GM19468 (cell line): ENCODE results near the gene HMGN4.
A peak's percentile ranks its signal among the peaks of the same experiment; 100 is the strongest.
"Not testable (repeated sequence)": the region's sequence is repeated elsewhere in the genome, so short reads cannot be mapped to it uniquely, and the experiment has no call there.

Experiments used
- ATAC-seq: cut with Tn5 transposase; IDR thresholded peaks from one replicate; pipeline ENCODE4 v1.9.1; 2021; ENCODE audit warnings: mild to moderate bottlenecking, moderate library complexity, moderate number of reproducible peaks; ENCODE audit not compliant: unreplicated experiment; ENCODE audit errors: extremely low read depth

Gene HMGN4

DNA sequence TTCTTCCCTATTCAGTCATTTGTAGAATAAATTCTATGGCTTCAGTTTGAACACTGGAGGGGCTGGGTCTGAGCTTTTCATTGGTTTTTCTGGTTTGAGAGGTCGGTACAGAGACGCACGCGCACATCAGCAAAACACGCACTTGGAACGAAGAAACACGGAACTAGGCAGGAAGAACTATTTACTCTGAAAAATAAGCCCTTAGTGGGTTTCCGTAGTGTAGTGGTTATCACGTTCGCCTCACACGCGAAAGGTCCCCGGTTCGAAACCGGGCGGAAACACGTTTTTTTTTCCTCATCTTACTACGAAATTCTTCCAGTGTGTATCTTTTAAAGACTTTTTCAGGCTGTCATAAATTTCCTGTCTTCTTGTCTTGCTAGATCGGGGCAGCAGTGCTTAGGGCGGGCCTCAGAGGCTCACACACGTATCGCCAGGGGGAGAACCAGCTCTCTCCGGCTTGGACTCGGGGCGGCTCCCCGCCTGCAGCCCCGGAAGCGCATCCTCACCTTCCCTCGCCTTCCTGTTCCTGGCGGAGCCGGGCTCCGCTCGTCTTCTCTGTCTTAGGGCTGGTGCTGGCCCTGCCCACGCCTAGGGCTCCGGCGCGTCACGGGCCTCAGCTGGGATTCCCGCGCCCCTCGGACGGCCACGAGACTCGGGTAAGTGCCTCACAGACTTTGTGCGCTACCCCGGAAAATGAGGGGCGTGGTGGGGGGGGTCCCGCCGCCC, at the start of gene HMGN4:
Gene HMGN4, plus strand, starts transcription at position 521 of the 726 bp plus-strand sequence. CDS start 6,841 bp downstream, outside the sequence.
- peak; percentile 25 for ATAC-seq

DNA sequence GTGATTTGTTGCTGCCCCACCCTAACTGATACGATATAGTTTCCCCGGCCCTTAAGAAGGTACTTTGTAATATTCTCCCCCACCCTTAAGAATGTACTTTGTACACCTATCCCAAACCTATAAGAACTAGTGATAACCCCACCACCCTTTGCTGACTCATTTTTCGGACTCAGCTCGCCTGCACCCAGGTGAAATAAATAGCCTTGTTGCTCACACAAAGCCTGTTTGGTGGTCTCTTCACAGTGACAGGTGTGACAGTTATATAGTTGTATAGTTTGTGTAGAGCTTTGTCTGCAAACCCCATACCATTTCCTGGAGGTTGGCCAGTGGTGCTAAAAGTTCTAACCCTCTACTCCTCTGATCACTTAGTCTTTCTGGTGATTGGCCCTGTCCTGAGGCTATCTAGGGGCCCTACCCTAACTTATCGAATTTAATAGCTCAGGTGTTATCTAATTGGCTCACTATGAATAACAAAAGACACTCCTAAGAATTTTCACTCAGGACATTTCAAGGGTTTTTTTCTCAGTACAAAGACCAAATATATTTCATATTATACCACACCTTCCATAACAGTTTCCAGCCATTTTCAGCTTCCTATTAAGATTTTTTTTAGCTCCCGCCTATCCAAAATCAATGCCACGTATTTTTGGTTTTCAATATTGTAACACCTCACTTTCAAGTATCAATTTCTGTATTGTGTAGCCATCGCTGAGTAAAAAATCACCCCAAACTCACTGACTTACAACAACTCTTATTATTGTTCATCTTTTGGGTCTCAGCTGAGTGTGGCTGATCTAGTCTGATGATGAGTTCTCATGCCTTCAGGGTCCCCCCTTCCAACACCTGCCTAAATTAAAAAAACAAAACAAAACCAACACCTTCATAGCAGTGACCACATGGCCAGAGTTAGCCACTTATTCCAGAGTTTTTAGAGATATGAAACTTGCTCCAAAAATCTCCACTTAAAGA, 47.9 kb upstream of the HMGN4 start:
- ATAC-seq, result no peak

GRCh38 chr6:26491604-26492003, 46.6 kb upstream of the HMGN4 start:
- ATAC-seq, result no peak

- no peak for ATAC-seq
These were observed 44.9 kb upstream of the HMGN4 start for GRCh38 chr6:26493258-26493657.

DNA sequence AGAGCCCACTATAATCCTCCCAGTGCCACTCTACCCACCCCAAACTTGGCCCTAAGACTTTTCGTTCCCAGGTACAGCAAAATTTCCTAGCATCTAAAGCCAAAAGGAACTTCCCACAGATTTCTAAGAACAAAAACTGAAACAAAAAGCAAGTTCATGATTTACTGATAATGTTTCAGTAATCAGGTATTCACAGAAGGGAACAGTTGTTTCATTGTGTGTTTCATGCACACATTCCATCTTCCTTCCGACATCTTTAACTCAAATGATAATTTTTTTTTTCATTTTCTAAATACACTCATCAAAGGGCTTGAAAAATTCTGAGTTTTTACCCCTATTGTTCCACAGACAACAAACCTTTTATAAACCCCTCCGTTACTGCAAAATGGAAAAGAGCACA, 44.0 kb upstream of the HMGN4 start:
- no peak for ATAC-seq

GRCh38 chr6:26495281-26495680, 42.9 kb upstream of the HMGN4 start:
- ATAC-seq, result no peak

DNA sequence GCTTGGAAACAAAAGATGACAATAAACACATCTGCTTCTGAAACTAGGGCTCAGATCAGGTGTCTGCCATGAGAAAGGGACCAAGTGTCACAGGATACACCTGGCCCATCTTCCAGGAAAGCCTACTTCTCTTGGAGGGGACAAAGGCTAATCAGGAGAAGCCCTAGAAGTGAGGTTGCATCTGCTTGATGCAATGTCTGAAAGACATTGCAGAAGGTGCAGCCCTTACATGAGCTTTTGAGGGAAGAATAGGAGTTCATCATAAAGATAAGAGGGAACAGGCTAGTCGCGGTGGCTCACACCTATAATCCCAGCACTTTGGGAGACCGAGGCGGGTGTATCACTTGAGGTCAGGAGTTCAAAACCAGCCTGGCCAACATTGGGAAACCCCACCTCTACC, 40.6 kb upstream of the HMGN4 start:
- no peak for ATAC-seq

- no peak for ATAC-seq
These were observed 38.1 kb upstream of the HMGN4 start, which contains the start of gene BTN1A1 for GRCh38 chr6:26500102-26500501. TSS of gene BTN1A1 (plus strand) at chr6:26500303. CDS start at chr6:26501287, 984 bp downstream.

- ATAC-seq, result no peak
These were observed 36.6 kb upstream of the HMGN4 start for GRCh38 chr6:26501482-26501986.

- ATAC-seq, result no peak
These were observed 36.0 kb upstream of the HMGN4 start for GRCh38 chr6:26502165-26502564.

DNA sequence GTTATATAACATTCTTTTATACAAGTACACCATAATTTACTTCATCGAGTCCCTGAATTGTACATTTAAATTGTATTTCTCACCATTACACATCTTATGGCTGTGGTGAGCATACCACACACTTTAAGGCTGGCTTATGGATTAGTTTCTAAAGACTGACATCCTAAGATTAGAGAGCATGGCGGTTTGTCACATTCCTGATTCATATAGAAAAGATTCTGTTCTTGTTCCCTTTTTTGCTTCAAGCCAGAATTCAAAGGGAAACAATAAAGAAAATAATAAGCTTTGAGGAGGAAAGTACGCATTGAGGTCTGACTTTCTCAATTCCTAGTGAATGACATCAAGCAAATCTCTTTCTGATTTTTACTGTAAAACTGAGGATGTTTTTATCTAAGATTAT, 35.5 kb upstream of the HMGN4 start:
- ATAC-seq, result no peak

DNA sequence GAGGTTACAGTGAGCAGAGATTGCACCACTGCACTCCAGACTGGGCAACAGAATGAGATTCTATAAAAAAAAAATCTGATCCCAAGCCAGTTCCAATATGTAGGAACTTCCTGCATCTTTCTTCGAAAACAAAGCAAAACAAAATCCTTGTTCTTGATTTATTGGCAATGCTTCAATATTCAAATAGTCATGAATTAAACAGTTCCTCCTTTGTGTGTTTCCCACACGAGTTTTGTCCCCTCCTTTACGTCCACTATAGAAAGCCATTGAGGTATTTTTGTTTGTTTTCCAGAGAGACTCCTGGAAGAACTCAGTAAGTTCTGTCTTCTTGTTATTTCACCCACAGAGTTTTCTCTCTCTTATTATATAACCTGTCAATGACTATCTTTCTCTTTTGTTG, 30.5 kb upstream of the HMGN4 start:
- no peak for ATAC-seq

DNA sequence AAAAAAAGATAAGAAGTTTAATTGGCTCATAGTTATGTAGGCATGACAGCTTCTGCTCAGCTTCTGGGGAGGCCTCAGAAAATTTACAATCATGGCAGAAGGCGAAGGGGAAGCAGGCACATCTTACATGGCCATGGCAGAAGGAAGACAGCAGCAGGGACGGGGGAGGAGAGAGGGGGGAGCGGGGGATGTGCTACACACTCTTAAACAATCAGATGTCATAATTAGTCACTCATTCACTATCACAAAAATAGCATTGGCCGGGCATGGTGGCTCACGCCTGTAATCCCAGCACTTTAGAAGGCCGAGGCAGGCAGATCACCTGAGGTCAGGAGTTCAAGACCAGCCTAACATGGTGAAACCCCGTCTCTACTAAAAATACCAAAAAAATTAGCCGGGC, 27.1 kb upstream of the HMGN4 start:
- not testable (repeated sequence) for ATAC-seq

DNA sequence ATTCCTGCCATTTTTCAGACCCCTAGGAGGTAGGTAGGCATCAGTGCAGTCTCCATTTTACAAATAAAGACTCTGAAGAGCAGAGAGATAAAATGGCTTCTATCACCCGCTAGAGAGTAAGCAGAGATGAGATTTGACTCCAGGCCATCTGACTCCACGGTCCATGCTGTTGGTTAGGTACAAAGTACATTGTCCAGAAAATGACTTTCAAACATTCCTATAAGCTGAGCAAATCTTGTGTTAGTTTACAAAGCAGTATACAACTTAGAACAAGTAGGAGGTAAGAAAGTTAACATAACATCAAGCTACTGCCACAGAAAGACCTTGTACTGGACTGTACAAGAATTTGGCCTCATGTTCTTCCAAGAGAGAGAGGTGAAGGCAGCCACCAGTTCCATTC, 23.2 kb upstream of the HMGN4 start:
- no peak for ATAC-seq

GRCh38 chr6:26516481-26517427, 21.4 kb upstream of the HMGN4 start:
- no peak for ATAC-seq

GRCh38 chr6:26519359-26519758, 18.8 kb upstream of the HMGN4 start:
- no peak for ATAC-seq

- ATAC-seq, result no peak
These were observed 17.8 kb upstream of the HMGN4 start for GRCh38 chr6:26520237-26520849.

- no peak for ATAC-seq
These were observed 17.1 kb upstream of the HMGN4 start for GRCh38 chr6:26520850-26521599.
